ENCODE results near the gene CDC42BPB.

GRCh38 chr14:103016594-103016993 lies 40.8 kb downstream of the CDC42BPB start:
- TF ChIP-seq CTCF (IDR thresholded peaks at IDR 0.05; ENCODE audit: insufficient read depth, low read depth, low read length) (no peak), EZH2 (IDR thresholded peaks at IDR 0.05; ENCODE audit: insufficient read depth, low read length) (no peak)
